ENCODE data around the gene NPC2. TPM values are rescaled to one million over a fixed set of nuclear protein-coding genes. Genes with fewer than 3 reads are reported as not detected.

Gene NPC2
- total RNA-seq, 1 experiment from 2014 or later: 195 TPM

- no peaks in the 10 kb centered on the region for H3K9me2 ChIP-seq (replicated peaks; ENCODE audit: low read length)
- DNase-seq (no peak), ATAC-seq (no peak)
- no peaks in the 10 kb centered on the region for H3F3A ChIP-seq (ENCODE audit: low read length, unreplicated experiment)
- ChIA-PET POLR2A (ENCODE audit: unreplicated experiment) (interaction anchor here (0.7 kb wide), 1 partner anchor 30 kb away, joined by 5 read pairs; the partner anchor contains the start of genes ISCA2 and NPC2), CTCF (no interaction called here)
- no peak overlapping the region for H3K9ac ChIP-seq (ENCODE audit: low read length)
- no peaks in the 10 kb centered on the region for H3K79me2 ChIP-seq (ENCODE audit: low read length)
- TF ChIP-seq CTCF (conservative IDR thresholded peaks at IDR 0.05; ENCODE audit: low read depth, low read length) (no peak), EZH2 (IDR thresholded peaks at IDR 0.05; ENCODE audit: low read length, unreplicated experiment) (no peak)
- no peaks in the 10 kb centered on the region for H3K36me3 ChIP-seq (ENCODE audit: low read depth, low read length)
- H3K4me1 ChIP-seq (ENCODE audit: insufficient read depth, low read length): no peaks in the 10 kb centered on the region
- no peak overlapping the region for H3K27ac ChIP-seq (ENCODE audit: low read length)
- intact Hi-C loops (cut with micrococcal nuclease): no loop called here
- no peaks in the 10 kb centered on the region for H3K9me3 ChIP-seq (ENCODE audit: low read length)
- no TSS peak for BruUV-seq (replicated peaks)
- no peak overlapping the region for H2AFZ ChIP-seq (ENCODE audit: low read length)
- no peak overlapping the region for H3K4me3 ChIP-seq (ENCODE audit: low read length)
- H3K27me3 ChIP-seq (ENCODE audit: low read length): no peaks in the 10 kb centered on the region
- no peak overlapping the region for H3K4me2 ChIP-seq (ENCODE audit: low read length)
- no peaks in the 10 kb centered on the region for H4K20me1 ChIP-seq (ENCODE audit: low read length)
Observed at GRCh38 chr14:74463697-74464096, 29.4 kb downstream of the NPC2 start.

GRCh38 chr14:74462993-74463392, 30.1 kb downstream of the NPC2 start:
- ChIA-PET POLR2A (ENCODE audit: unreplicated experiment) (interaction anchor here (0.7 kb wide), 1 partner anchor 30 kb away, joined by 5 read pairs; the partner anchor contains the start of genes ISCA2 and NPC2), CTCF (no interaction called here)
- no peak overlapping the region for H3K4me3 ChIP-seq (ENCODE audit: low read length)
- H2AFZ ChIP-seq (ENCODE audit: low read length): no peak overlapping the region
- H3K79me2 ChIP-seq (ENCODE audit: low read length): no peaks in the 10 kb centered on the region
- no peaks in the 10 kb centered on the region for H4K20me1 ChIP-seq (ENCODE audit: low read length)
- no TSS peak for BruUV-seq (replicated peaks)
- no peak overlapping the region for H3K4me2 ChIP-seq (ENCODE audit: low read length)
- H3K36me3 ChIP-seq (ENCODE audit: low read depth, low read length): no peaks in the 10 kb centered on the region
- H3K27me3 ChIP-seq (ENCODE audit: low read length): no peaks in the 10 kb centered on the region
- intact Hi-C loops (cut with micrococcal nuclease): no loop called here
- no peaks in the 10 kb centered on the region for H3K4me1 ChIP-seq (ENCODE audit: insufficient read depth, low read length)
- no peaks in the 10 kb centered on the region for H3K9me3 ChIP-seq (ENCODE audit: low read length)
- H3K9me2 ChIP-seq (replicated peaks; ENCODE audit: low read length): no peaks in the 10 kb centered on the region
- ATAC-seq: no peak
- H3K9ac ChIP-seq (ENCODE audit: low read length): no peak overlapping the region
- TF ChIP-seq EZH2 (IDR thresholded peaks at IDR 0.05; ENCODE audit: low read length, unreplicated experiment) (no peak), CTCF (conservative IDR thresholded peaks at IDR 0.05; ENCODE audit: low read depth, low read length) (no peak), EZH2phosphoT487 (IDR thresholded peaks at IDR 0.05; ENCODE audit: borderline replicate concordance, low read length) (no peak)
- no peak for DNase-seq
- H3F3A ChIP-seq (ENCODE audit: low read length, unreplicated experiment): no peaks in the 10 kb centered on the region
- H3K27ac ChIP-seq (ENCODE audit: low read length): no peak overlapping the region

- DNase-seq (no peak), ATAC-seq (no peak)
- no peak overlapping the region for H3K9ac ChIP-seq (ENCODE audit: low read length)
- no peaks in the 10 kb centered on the region for H3F3A ChIP-seq (ENCODE audit: low read length, unreplicated experiment)
- TF ChIP-seq EZH2phosphoT487 (IDR thresholded peaks at IDR 0.05; ENCODE audit: borderline replicate concordance, low read length) (no peak), CTCF (conservative IDR thresholded peaks at IDR 0.05; ENCODE audit: low read depth, low read length) (no peak), EZH2 (IDR thresholded peaks at IDR 0.05; ENCODE audit: low read length, unreplicated experiment) (no peak)
- no peaks in the 10 kb centered on the region; the same call in 1 of the 2 replicates for H3K27me3 ChIP-seq (ENCODE audit: low read length)
- no peak overlapping the region for H3K4me3 ChIP-seq (ENCODE audit: low read length)
- H2AFZ ChIP-seq (ENCODE audit: low read length): no peak overlapping the region
- no peaks in the 10 kb centered on the region for H3K9me3 ChIP-seq (ENCODE audit: low read length)
- intact Hi-C loops (cut with micrococcal nuclease): no loop called here
- H3K36me3 ChIP-seq (ENCODE audit: low read depth, low read length): no peaks in the 10 kb centered on the region
- BruUV-seq (replicated peaks): no TSS peak
- ChIA-PET POLR2A (ENCODE audit: unreplicated experiment) (no interaction called here), CTCF (interaction anchor here (0.9 kb wide), 1 partner anchor 19 kb away, joined by 3 read pairs; no protein-coding TSS in a partner anchor)
- no peaks in the 10 kb centered on the region for H3K79me2 ChIP-seq (ENCODE audit: low read length)
- no peaks in the 10 kb centered on the region for H4K20me1 ChIP-seq (ENCODE audit: low read length)
- H3K4me1 ChIP-seq (ENCODE audit: insufficient read depth, low read length): no peaks in the 10 kb centered on the region
- H3K9me2 ChIP-seq (replicated peaks; ENCODE audit: low read length): no peaks in the 10 kb centered on the region
- H3K27ac ChIP-seq (ENCODE audit: low read length): no peak overlapping the region
- no peak overlapping the region for H3K4me2 ChIP-seq (ENCODE audit: low read length)
Observed at GRCh38 chr14:74459976-74460375, 33.1 kb downstream of the NPC2 start.
